LNCaP clone FGC (cell line): ENCODE results near the gene COPZ2.

Experiments used
- DNase-seq: peaks from one replicate; pipeline ENCODE4 v3.0.0-alpha.2; 2011; ENCODE audit warnings: low read depth
- H3K4me3 ChIP-seq: 2 replicates; pipeline ENCODE4 v1.5.1; 2011; ENCODE audit warnings: mild to moderate bottlenecking, low read depth, low read length, control low read depth
- TF ChIP-seq, protein P1 (sequence below): IDR thresholded peaks from 2 replicates; pipeline ENCODE4 v1.5.1; 2012; ENCODE audit warnings: mild to moderate bottlenecking; ENCODE audit not compliant: control insufficient read depth, insufficient read depth; ENCODE audit errors: extremely low read depth

The COPZ2 gene

DNA sequence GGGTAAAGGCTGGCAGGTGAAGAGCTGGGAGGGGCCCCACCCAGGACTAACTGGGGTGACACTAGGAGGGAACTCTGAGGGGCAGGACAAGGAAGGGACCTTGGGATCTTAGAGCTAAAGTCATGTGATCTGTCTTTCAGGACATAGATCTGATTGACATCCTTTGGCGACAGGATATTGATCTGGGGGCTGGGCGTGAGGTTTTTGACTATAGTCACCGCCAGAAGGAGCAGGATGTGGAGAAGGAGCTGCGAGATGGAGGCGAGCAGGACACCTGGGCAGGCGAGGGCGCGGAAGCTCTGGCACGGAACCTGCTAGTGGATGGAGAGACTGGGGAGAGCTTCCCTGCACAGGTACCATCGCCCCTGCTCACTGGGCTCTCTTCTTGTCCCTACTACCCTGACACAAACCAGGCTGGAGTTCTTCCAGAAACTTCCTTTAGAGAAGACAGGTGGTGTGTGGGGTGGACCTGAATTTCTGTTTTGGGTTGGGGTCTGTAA, 18.7 kb upstream of the COPZ2 start:
- DNase-seq = no peak
- H3K4me3 ChIP-seq = no peak overlapping the region

DNA sequence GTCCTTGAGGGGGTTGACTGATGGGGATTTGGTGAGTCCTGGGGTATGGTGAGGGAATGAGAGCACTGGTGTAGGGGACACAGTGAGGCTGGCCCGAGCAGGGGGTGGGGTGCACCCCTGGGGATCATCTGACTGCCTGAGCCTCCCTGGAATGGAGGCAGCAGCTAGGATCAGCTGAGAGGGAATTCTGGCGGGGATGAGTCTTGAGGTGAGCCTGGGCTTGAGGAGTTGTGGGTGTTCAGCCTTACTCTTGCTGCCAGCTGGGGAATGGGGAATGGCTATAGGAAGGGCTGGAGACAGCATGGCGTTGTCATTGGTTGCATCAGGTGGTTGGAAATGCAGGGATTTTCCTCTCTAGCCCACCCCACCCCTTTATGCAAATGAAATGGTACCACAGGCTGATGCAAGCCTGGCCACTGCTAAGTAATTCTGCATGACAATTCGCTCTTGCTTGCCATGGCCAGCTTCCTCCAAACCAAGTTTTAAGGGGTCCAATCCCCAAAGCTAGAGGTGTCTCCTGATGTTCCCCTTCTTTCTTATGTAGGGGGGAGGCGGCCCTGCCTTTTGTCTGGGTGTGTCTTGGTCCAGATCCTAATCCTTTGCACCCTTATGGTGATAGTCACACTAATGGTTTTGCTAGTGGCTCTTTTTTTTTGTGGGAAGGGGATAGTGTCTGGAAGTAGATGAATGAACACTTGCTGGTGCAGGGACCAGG, 18.1 kb upstream of the COPZ2 start:
- H3K4me3 ChIP-seq = no peak overlapping the region
- DNase-seq = no peak
- TF ChIP-seq, protein P1, sequence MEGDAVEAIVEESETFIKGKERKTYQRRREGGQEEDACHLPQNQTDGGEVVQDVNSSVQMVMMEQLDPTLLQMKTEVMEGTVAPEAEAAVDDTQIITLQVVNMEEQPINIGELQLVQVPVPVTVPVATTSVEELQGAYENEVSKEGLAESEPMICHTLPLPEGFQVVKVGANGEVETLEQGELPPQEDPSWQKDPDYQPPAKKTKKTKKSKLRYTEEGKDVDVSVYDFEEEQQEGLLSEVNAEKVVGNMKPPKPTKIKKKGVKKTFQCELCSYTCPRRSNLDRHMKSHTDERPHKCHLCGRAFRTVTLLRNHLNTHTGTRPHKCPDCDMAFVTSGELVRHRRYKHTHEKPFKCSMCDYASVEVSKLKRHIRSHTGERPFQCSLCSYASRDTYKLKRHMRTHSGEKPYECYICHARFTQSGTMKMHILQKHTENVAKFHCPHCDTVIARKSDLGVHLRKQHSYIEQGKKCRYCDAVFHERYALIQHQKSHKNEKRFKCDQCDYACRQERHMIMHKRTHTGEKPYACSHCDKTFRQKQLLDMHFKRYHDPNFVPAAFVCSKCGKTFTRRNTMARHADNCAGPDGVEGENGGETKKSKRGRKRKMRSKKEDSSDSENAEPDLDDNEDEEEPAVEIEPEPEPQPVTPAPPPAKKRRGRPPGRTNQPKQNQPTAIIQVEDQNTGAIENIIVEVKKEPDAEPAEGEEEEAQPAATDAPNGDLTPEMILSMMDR = no peak

More for the DNA sequence above, 18.7 kb upstream of the COPZ2 start:
- TF ChIP-seq, protein P1 = no peak

GRCh38 chr17:48054238-48055185, 16.9 kb upstream of the COPZ2 start:
- peak; percentile 91 for DNase-seq
- H3K4me3 ChIP-seq = peak overlapping the region; percentile 16; the same call in 1 of the 2 replicates
- TF ChIP-seq, protein P1 = no peak

- TF ChIP-seq, protein P1 = no peak
- no peak for DNase-seq
- H3K4me3 ChIP-seq = no peak overlapping the region
These were observed 16.2 kb upstream of the COPZ2 start for GRCh38 chr17:48053758-48054237.

DNA sequence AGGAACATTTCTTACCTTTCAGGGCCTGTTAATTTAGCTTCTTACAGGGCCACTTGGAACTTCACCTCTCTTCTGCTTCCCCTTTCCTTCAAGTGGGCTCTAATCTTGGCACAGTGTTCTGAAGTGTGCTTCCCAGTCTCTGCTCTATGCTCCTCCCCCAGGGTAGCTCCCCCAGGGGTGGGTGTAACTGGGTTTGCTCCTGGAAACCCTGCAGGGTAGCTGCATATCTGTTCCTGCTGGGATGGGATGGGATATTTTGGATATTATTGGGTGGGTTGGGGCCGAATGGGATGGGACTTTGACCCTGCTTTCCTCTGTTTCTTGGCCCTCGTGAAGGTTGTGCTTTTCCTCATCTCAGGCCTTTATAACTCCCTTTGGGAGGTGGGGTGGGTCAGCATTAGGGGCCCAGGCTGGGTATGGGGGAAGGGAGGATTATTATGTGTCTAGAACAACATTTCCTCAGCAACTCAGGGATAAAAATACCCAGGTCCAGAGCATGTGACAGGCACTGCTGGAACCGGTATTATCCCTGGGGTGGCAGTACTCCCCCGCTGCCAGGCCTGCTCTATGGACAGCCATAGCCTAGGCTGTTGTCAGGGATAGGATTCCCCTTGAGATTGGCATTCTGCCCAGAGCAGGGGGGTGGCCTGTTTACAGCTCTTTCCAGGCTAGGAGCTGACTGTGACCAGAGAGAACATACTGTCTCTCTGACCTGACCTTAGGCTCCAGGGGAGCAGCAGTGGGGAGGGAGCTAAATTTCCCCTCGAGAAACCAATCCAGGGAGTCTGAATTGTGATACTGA, 15.6 kb upstream of the COPZ2 start:
- H3K4me3 ChIP-seq = 0 out of 2 replicates have a peak overlapping the region, but pooled peaks have one; percentile 3
- DNase-seq = no peak
- TF ChIP-seq, protein P1 = no peak
